GM08714 (cell line): Measurements from ENCODE around the gene NSD2.

ENCODE experiments used
- H3K4me3 ChIP-seq: fragments of 200-500 bp; sonication (Bioruptor generic); 2 replicates; pipeline ENCODE4 v1.5.1; 2014; ENCODE audit warnings: mild to moderate bottlenecking, low read length, inconsistent platforms
- ZNF274 ChIP-seq: IDR thresholded peaks from 2 replicates; pipeline ENCODE4 v1.6.1; 2012; ENCODE audit warnings: mild to moderate bottlenecking, low read depth, low read length

NSD2 gene

GRCh38 chr4:1870578-1871443 lies at the start of gene NSD2:
Gene NSD2, plus strand, starts transcription at chr4:1871393. Its CDS starts 29,262 bp downstream, at chr4:1900655.
- H3K4me3 ChIP-seq: peak within 1 kb of the TSS; percentile 100

GRCh38 chr4:1821679-1822567 lies 49.3 kb upstream of the NSD2 start:
- no peak for TF ChIP-seq ZNF274
- H3K4me3 ChIP-seq: no peak overlapping the region

More at GRCh38 chr4:1870578-1871443, at the start of gene NSD2:
- no peak for TF ChIP-seq ZNF274

- no peak for TF ChIP-seq ZNF274
- no peak overlapping the region for H3K4me3 ChIP-seq
Observed at GRCh38 chr4:1822568-1823544, 48.3 kb upstream of the NSD2 start.

GRCh38 chr4:1823545-1823932 lies 47.7 kb upstream of the NSD2 start:
- no peak for TF ChIP-seq ZNF274
- no peak overlapping the region for H3K4me3 ChIP-seq

- no peak overlapping the region for H3K4me3 ChIP-seq
- no peak for TF ChIP-seq ZNF274
Observed at GRCh38 chr4:1824746-1825145, 46.4 kb upstream of the NSD2 start.

- TF ChIP-seq ZNF274: no peak
- H3K4me3 ChIP-seq: no peak overlapping the region
Observed at GRCh38 chr4:1825326-1825725, 45.9 kb upstream of the NSD2 start.

GRCh38 chr4:1826531-1827350 lies 44.5 kb upstream of the NSD2 start:
- no peak overlapping the region for H3K4me3 ChIP-seq
- TF ChIP-seq ZNF274: no peak

- no peak for TF ChIP-seq ZNF274
- no peak overlapping the region for H3K4me3 ChIP-seq
Observed at GRCh38 chr4:1830234-1830633, 41.0 kb upstream of the NSD2 start.

GRCh38 chr4:1830642-1831228 lies 40.5 kb upstream of the NSD2 start:
- H3K4me3 ChIP-seq: no peak overlapping the region
- no peak for TF ChIP-seq ZNF274

- no peak for TF ChIP-seq ZNF274
- no peak overlapping the region for H3K4me3 ChIP-seq
Observed at GRCh38 chr4:1831331-1831730, 39.9 kb upstream of the NSD2 start.

GRCh38 chr4:1832690-1833089 lies 38.5 kb upstream of the NSD2 start:
- H3K4me3 ChIP-seq: no peak overlapping the region
- no peak for TF ChIP-seq ZNF274

- no peak overlapping the region for H3K4me3 ChIP-seq
- no peak for TF ChIP-seq ZNF274
Observed at GRCh38 chr4:1833307-1834046, 37.7 kb upstream of the NSD2 start.
